Left lung (tissue), 10 donors: ENCODE measurements around the gene NCKAP1. TPM values are rescaled to one million over a fixed set of nuclear protein-coding genes. Genes with fewer than 3 reads are reported as not detected.

Source experiments
- ATAC-seq: fragments of 200-7000 bp; cut with Tn5 transposase; one replicate; pipeline ENCODE4 v1.9.1; 2020; ENCODE audit warnings: moderate library complexity
- DNase-seq, 4 donors: peaks; one replicate each; pipeline ENCODE4 v3.0.0-alpha.2; 2013 to 2020
- H3K27ac ChIP-seq, 2 donors: fragments of 200-600 bp; sonication (generic) in 1 of 2; one replicate each; pipeline versions ENCODE4 v1.5.0 to v1.8.0; 2020 to 2021
- H3K27me3 ChIP-seq, 2 donors: fragments of 200-600 bp; sonication (generic) in 1 of 2; one replicate each; pipeline versions ENCODE4 v1.5.0 to v1.8.0; 2020 to 2021
- H3K36me3 ChIP-seq, 2 donors: fragments of 200-600 bp; sonication (generic) in 1 of 2; one replicate each; pipeline versions ENCODE4 v1.5.0 to v1.8.0; 2020 to 2021
- H3K4me1 ChIP-seq, 2 donors: fragments of 200-600 bp; one replicate each; pipeline ENCODE4 v1.8.0; 2021
- H3K4me3 ChIP-seq, 2 donors: fragments of 200-600 bp; sonication (generic) in 1 of 2; one replicate each; pipeline versions ENCODE4 v1.5.0 to v1.8.0; 2020 to 2021; ENCODE audit warnings: mild to moderate bottlenecking in 1 of 2
- H3K9me3 ChIP-seq, 2 donors: fragments of 200-600 bp; sonication (generic) in 1 of 2; one replicate each; pipeline versions ENCODE4 v1.5.0 to v1.8.0; 2020 to 2021
- CTCF ChIP-seq, 2 donors: fragments of 200-600 bp; sonication (generic) in 1 of 2; IDR thresholded peaks; one replicate each; pipeline versions ENCODE4 v1.5.0 to v1.8.0; 2021; ENCODE audit warnings: antibody characterized with exemption in 2 of 2
- intact Hi-C, 2 donors: fragments of 100-400 bp; cut with DNase I; formaldehyde crosslinking; loops; one replicate each; pipeline versions ENCODE4 v1.11.2 to v1.14.2; 2022
- polyA plus RNA-seq, 6 donors: library from polyadenylated mRNA; unstranded; fragments of 120-200 nt; gene quantifications; one replicate each; pipeline ENCODE4 v1.2.1, GENCODE V29; 2013; ENCODE audit not compliant: insufficient read length in 6 of 6
- total RNA-seq, 2 donors: library from RNA; stranded (reverse); fragmentation: NEBNext Ultra II Directional; extraction: Animal tissue kit (Norgen Biotek cat#: 25700); gene quantifications; one replicate each; pipeline ENCODE4 v1.2.1, GENCODE V29; 2021
- donor health status: DM: no; HTN: yes; CAD: no.
- donor health status: DM: no; HTN: no; CAD: no.

The NCKAP1 gene
- total and polyA plus RNA-seq, 8 donors, result 98.3 to 128 (median 117) TPM

GRCh38 chr2:183031911-183032794, 6.1 kb downstream of the NCKAP1 start:
- Histone ChIP-seq H3K9me3 (no peaks in the 10 kb centered on the region), H3K27ac (no peak overlapping the region), H3K36me3 (no peaks in the 10 kb centered on the region), H3K4me1 (peaks cover 4 to 42% of the 10 kb centered on the region in 2 donors), H3K4me3 (no peak overlapping the region), H3K27me3 (peaks cover 0 to 98% of the 10 kb centered on the region in 2 donors)
- no peak for TF ChIP-seq CTCF (IDR thresholded peaks at IDR 0.05)
- intact Hi-C loops, result no loop called here
- DNase-seq, result no peak
- ATAC-seq, result no peak

GRCh38 chr2:183029219-183029618, 9.0 kb downstream of the NCKAP1 start:
- Histone ChIP-seq H3K4me1 (peaks cover 0 to 28% of the 10 kb centered on the region in 2 donors), H3K27me3 (peaks cover 0 to 80% of the 10 kb centered on the region in 2 donors), H3K27ac (no peak overlapping the region), H3K4me3 (no peak overlapping the region), H3K9me3 (no peaks in the 10 kb centered on the region), H3K36me3 (no peaks in the 10 kb centered on the region)
- ATAC-seq (no peak), DNase-seq (no peak)
- no peak for TF ChIP-seq CTCF (IDR thresholded peaks at IDR 0.05)
- intact Hi-C loops, result no loop called here

- Histone ChIP-seq H3K4me3 (no peak overlapping the region), H3K27me3 (peaks cover 0 to 69% of the 10 kb centered on the region in 2 donors), H3K4me1 (peaks cover 0 to 28% of the 10 kb centered on the region in 2 donors), H3K27ac (no peak overlapping the region), H3K9me3 (no peaks in the 10 kb centered on the region), H3K36me3 (no peaks in the 10 kb centered on the region)
- no peak for TF ChIP-seq CTCF (IDR thresholded peaks at IDR 0.05)
- intact Hi-C loops, result no loop called here
- DNase-seq (no peak), ATAC-seq (no peak)
These were observed 10.1 kb downstream of the NCKAP1 start for GRCh38 chr2:183028108-183028507.

- DNase-seq (no peak), ATAC-seq (no peak)
- Histone ChIP-seq H3K36me3 (no peaks in the 10 kb centered on the region), H3K4me1 (peaks cover 0 to 23% of the 10 kb centered on the region in 2 donors), H3K27me3 (peaks cover 0 to 62% of the 10 kb centered on the region in 2 donors), H3K4me3 (no peak overlapping the region), H3K27ac (no peak overlapping the region), H3K9me3 (no peaks in the 10 kb centered on the region)
- TF ChIP-seq CTCF (IDR thresholded peaks at IDR 0.05), result no peak
- intact Hi-C loops, result no loop called here
These were observed 10.8 kb downstream of the NCKAP1 start for GRCh38 chr2:183027443-183027842.

- no peak for TF ChIP-seq CTCF (IDR thresholded peaks at IDR 0.05)
- peaks cover 0 to 57% of the 10 kb centered on the region in 2 donors for H3K27me3 ChIP-seq
- no peak overlapping the region for H3K4me3 ChIP-seq
- H3K27ac ChIP-seq, result no peak overlapping the region
- peaks cover 0 to 13% of the 10 kb centered on the region in 2 donors for H3K4me1 ChIP-seq
- H3K9me3 ChIP-seq, result no peaks in the 10 kb centered on the region
- intact Hi-C loops, result no loop called here
- no peak for DNase-seq
- peaks cover 0 to 1% of the 10 kb centered on the region in 2 donors for H3K36me3 ChIP-seq
- ATAC-seq, result no peak
These were observed 11.8 kb downstream of the NCKAP1 start for GRCh38 chr2:183026424-183026823.
